ENCODE results near the gene GYPC.

- TF ChIP-seq CTCF (IDR thresholded peaks at IDR 0.05) (no peak), POLR2A (IDR thresholded peaks at IDR 0.05) (no peak), POLR2AphosphoS5 (IDR thresholded peaks at IDR 0.05) (no peak), EP300 (IDR thresholded peaks at IDR 0.05) (no peak)
Observed at GRCh38 chr2:126730655-126731054, 74.7 kb downstream of the GYPC start.
